GM19043 (cell line): ENCODE results near the gene DPH6.

Source experiments
- ATAC-seq: cut with Tn5 transposase; IDR thresholded peaks from one replicate; pipeline ENCODE4 v1.9.1; 2021; ENCODE audit warnings: low read depth; ENCODE audit not compliant: unreplicated experiment

DPH6 gene

DNA sequence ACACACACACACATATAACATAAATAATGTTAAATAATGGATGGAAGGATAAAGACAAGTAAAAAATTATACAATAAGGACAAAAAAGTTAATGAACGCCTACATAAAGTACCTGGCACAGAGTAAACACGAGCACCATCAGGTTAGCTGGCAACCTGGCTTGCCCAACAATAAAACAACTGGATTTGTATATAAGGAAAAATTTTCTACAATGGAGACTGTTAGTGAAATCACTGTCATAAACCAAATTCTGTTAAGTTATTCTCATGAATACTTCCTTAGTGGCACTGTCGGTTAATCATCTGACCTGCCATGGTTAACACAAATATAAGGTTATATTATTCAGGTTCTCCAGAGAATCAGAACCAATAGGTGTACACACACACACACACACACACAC is 54.8 kb downstream of the DPH6 start:
- ATAC-seq = no peak

DNA sequence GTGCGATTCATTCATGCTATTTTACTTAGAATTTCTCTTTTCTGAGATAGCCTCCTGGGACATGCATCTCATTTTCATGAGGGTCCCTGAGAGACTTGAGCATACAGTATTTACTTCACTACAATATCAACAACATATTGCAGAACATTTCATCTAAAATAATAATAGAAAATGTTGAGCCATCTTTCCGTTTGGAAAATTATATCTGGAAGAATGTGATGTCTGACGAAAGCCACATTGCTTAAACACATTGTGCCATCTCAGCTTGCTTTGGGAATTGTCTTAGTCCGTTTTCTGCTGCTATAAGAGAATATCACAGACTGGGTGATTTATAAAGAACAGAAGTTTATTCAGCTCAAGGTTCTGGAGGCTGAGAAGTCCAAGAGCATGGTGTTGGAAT is 55.5 kb downstream of the DPH6 start:
- ATAC-seq = no peak

DNA sequence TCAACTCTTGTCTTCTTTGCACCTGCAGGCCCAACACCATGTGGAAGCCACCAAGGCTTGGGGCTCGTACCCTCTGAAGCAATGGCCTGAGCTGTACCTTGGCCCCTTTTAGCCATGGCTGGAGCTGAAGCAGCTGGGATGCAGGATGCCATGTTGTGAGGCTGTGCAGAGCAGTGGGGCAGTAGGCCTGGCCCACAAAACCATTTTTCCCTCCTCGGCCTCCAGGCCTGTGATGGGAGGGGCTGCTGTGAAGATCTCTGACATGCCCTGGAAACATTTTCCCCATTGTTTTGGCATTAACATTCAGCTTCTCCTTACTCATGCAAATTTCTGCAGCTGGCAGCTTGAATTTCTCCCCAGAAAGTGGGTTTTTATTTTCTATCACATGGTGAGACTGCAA is 58.5 kb downstream of the DPH6 start:
- no peak for ATAC-seq

DNA sequence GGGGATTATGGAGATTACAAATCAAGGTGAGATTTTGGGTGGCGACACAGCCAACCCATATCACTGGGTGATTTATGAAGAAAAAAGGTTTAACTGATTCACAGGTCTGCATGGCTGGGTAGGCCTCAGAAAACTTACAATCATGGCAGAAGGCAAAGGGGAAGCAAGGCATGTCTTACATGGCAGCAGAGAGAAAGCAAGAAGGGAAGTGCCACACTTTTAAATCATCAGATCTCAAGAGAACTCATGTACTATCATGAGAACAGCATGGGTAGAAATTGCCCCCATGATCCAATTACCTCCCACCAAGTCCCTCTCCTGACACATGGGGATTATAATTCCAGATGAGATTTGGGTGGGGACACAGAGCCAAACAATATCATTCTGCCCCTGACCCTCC is 59.7 kb downstream of the DPH6 start:
- ATAC-seq = no peak

GRCh38 chr15:35485411-35485810 is 60.6 kb downstream of the DPH6 start:
- ATAC-seq = no peak

- ATAC-seq = no peak
Measured at GRCh38 chr15:35484231-35484945, 61.6 kb downstream of the DPH6 start.

DNA sequence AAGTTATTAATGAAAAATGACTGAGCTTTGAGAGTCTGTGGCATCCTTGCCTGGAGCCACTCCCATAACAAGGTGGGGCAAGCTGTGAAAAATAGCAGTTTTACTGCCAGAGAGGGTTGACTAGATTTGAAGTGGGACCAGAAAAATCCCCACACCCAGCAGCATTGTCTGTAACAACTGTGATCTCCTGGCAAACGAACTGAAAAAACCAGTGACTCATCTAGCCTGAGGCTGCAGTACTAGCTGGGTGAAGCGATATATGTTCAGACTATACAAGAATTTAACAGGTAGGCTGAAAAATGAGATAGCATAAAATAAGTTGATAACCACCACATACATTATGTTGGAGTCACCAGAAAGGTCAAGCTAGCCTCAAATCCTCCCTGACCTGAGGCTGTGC is 64.0 kb downstream of the DPH6 start:
- ATAC-seq = no peak

GRCh38 chr15:35481064-35481463 is 64.9 kb downstream of the DPH6 start:
- ATAC-seq = no peak

DNA sequence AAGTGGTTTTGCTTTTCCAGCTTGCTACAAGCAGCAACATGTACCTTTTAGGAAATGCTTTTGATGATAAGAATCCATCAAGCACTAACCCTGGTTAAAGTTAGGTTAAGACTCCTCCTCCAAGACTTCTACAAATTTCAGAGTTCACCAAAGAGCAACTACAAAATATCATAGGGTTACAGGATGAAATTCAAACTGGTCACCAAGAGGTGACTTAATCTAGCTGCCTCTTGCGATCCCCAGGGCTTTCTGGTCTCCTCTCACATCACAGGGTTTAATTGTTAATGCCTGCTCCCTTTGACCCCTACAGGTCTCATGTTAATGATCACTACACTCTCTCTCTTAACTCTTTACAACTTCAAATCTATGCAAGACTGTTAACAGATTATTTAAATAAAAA is 66.5 kb downstream of the DPH6 start:
- ATAC-seq = no peak

DNA sequence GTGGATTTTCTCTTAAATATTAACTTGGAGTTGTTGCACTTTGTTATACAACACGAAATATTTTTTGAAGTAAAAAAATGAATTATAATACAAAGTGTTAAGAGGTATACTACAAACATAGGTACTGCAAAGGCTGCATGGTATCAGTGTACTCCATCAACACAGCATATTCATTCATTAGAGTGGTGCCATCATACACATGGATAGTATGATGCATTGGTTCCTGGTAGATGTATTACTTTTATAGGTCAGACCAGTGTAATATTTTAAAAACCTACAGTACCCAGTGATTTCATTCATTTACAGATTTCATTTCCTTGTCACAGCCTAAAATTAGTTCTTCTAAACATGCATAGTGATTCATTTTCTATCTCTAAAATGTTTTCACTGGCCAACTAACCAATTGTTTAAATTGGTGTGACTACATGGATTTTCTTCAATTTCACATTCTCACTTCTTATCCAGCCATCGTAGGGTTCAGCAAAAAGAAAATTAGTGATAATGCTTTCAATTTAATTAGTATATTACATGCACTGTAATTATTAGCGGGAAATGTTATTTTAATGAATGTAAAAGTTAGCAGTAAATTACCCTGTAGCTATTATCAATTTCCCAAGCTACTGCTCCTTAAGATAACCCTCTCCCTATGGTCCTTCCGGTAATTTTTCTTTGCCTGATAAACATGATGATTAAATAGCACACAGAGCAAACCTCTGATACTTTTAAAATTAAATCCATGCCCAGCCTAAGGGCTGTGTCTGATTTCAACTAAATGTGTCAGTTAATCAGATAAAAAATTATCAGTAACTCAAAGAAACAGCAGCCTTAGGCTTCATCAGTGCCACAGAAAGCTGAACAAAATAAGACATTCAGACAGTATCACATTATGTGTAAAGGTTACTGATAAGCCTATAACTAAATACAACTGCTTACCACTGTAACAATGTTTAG is 68.4 kb downstream of the DPH6 start:
- no peak for ATAC-seq

GRCh38 chr15:35471024-35471423 is 74.9 kb downstream of the DPH6 start:
- no peak for ATAC-seq

DNA sequence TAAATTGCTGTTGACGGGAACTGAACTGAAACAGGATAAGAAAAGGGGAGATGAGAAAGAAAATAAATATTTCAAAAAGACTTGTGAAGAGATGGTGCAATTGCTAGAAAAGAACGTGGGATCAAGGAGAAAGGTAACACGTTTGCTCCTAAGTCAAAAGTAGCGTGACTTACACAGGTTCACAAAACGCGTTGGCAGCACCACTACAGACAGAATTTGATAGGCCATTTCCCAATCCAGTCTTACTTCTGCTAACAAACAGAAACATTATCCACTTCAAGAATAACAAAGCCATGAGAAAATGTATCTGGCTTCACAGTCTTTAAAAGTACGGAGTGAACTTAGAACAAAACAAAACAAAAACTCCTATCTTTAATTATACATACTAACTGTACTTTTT is 75.5 kb downstream of the DPH6 start:
- no peak for ATAC-seq

DNA sequence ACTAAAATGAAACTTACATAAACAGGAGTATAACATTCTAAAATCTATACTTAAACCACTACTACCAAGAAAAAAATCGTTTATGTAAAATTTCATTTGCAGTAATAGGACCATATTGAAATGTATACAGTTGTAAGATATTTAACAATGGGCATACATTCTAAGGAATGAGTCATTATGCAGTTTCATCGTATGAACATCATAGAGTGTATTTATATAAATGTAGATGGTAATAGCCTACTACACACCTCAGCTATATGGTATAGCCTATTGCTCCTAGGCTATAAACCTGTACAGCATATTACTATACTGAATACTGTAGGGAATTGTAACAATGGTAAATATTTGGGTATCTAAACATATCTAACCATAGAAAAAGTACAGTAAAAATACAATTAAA is 79.5 kb downstream of the DPH6 start:
- ATAC-seq = no peak

- ATAC-seq = no peak
Measured at GRCh38 chr15:35465783-35466182, 80.2 kb downstream of the DPH6 start.

DNA sequence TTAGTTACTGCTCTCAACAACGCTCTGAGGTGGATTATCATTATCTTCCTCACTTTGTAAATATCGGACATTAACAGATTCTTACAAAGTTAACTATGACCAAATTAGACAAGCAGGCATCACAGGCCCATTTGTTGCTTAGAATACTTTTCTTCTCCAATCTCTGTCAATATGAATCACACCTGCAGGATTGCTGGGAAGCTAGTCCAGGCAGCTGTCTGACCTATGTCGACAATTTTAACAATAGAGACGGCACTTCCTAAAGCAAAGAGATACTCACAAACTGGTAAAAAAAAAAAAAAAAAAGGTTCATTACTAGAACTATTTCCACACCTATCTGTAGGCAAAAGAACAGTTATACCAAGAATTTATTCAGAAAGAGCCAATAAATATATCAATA is 85.3 kb downstream of the DPH6 start:
- no peak for ATAC-seq

- no peak for ATAC-seq
Measured at GRCh38 chr15:35458176-35458856, 87.6 kb downstream of the DPH6 start.

DNA sequence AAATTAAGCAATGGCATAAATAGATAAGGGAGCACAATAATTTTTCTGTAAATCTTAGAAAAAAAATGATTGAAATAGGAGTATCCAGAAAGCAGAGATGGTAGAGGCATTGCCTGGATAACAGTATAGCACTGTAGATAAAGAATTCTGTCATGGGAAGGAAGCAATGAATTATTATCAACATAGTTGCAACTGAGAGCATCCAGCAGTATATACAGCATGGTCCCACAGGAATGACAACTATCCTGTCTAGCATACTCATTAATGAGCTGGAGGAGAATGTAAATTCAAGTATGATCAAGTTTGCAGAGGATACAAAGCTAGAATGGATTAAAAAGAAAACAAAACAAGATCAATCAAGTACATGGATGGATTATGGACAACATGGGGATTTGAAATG is 90.8 kb downstream of the DPH6 start:
- no peak for ATAC-seq

DNA sequence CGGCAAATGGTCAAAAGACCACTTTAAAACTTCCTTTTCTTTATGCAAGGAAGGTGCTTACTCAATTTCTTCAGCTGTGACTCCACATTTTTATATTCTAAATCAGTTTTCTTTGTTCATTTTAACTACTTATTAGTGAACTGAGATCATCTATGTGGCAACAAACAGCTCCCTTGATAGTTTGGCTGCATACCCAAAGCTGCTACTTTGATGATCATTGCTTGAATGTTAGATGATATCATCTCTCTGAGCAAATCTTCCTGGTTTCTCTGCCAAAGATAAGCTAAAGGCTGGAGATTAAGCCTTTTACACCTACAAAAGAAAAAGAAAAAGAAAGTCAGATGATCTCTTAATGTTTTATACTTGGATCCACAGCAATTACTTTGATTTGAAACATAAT is 95.5 kb downstream of the DPH6 start:
- no peak for ATAC-seq

GRCh38 chr15:35448294-35448693 is 97.7 kb downstream of the DPH6 start:
- no peak for ATAC-seq

GRCh38 chr15:35445891-35446290 is 100.1 kb downstream of the DPH6 start:
- no peak for ATAC-seq

DNA sequence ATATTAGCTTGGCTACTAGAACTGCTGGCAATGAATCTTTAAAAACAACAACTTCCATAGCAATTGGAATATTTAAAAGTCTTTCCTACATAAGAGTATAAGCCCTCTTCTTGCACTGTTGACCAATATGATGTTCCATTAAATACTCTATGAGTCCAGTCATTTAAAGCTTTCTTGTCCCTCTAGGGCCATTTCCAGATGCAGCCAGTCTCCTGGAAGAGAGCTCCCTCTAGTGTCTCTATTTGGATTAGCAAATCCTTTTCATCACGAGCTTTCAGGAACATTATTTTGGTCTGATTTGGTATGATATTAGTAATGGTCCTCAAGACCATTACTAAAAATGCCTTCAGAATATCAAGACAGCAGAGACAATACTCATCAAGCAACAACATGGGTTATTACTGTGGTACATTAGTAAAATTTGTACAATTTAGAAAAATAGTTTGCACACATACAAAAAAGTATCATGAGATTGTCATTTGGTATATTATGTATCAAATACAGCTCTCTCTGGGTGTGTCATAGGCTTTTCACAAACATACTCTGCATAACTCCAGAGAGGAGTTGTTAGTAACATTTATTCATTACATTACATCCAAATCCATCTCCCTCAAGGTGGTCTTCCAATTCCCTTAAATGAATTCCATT is 101.3 kb downstream of the DPH6 start:
- ATAC-seq = no peak
